ENCODE measurements around the gene RFNG. TPM values are rescaled to one million over a fixed set of nuclear protein-coding genes. Genes with fewer than 3 reads are reported as not detected.

The RFNG gene
- total and polyA plus RNA-seq, 2 of the 13 experiments (the other 11 are each of a cell fraction or from before 2014, with no cell fraction given): 61.4 to 64.0 TPM

DNA sequence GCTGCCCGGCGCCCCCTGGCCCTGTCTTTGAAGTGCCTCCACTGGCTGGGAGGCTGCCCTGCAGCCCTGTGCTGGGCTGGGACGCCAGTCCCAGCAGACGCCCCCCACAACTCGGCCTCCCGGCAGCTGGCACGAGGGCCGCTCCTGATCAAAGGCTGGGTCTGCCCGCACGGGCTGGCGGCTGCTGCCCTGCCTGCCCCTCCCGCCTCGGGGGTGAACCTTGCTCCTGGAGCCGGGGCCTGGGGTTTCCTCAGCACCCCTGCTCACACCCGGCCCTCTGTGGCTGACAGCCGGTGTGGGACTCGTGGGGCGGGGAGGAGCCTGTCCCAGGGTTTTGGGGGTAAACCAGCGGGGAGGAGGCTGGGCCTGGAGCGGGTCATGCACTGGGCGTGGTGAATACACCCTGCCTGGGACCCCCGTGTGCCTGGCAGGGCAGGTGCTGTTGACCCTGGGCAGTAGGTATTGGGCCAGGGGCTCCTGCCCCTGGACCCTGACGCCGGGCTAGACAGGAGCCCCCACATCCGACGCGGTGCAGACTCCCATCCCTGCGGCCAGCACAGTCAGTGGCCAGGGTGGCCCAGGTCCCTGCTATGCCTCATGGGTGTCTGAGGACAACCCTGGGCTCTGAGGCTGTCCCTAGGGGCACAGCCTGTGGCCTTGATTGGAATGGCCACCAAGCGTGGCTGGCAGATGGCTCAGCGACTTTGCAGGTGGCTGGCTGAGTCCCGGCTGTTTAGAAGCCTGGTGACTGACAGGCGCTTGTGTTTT lies 50.6 kb downstream of the RFNG start (continued):
- TF ChIP-seq IRF1 (CRISPR knock-in tag; IDR thresholded peaks at IDR 0.05; ENCODE audit: low read depth) (no peak), ZNF574 (CRISPR knock-in tag; IDR thresholded peaks at IDR 0.05) (peak; percentile 85), SRF (IDR thresholded peaks at IDR 0.05; ENCODE audit: low read depth, low read length) (no peak), ZNF253 (CRISPR knock-in tag; IDR thresholded peaks at IDR 0.05; ENCODE audit: borderline replicate concordance) (0 out of 2 replicates have a peak, but pooled peaks have one; percentile 20), ZNF510 (CRISPR knock-in tag; IDR thresholded peaks at IDR 0.05; ENCODE audit: low read depth) (0 out of 2 replicates have a peak, but pooled peaks have one; percentile 70), HCFC1 (IDR thresholded peaks at IDR 0.05; ENCODE audit: low read depth, low read length) (no peak), ATF6 (CRISPR knock-in tag; conservative IDR thresholded peaks at IDR 0.05) (no peak), ZNF543 (CRISPR knock-in tag; IDR thresholded peaks at IDR 0.05) (peak; percentile 43; the same call in 1 of the 2 replicates), DZIP1 (CRISPR knock-in tag; IDR thresholded peaks at IDR 0.05) (peak; percentile 3; the same call in 1 of the 2 replicates), NCOR1 (IDR thresholded peaks at IDR 0.05; ENCODE audit: borderline replicate concordance, low read length) (peak; percentile 88; the same call in 1 of the 2 replicates), SIX1 (CRISPR knock-in tag; IDR thresholded peaks at IDR 0.05; ENCODE audit: borderline replicate concordance) (peak; percentile 68; the same call in 1 of the 2 replicates)
- TF ChIP-seq, protein P1, sequence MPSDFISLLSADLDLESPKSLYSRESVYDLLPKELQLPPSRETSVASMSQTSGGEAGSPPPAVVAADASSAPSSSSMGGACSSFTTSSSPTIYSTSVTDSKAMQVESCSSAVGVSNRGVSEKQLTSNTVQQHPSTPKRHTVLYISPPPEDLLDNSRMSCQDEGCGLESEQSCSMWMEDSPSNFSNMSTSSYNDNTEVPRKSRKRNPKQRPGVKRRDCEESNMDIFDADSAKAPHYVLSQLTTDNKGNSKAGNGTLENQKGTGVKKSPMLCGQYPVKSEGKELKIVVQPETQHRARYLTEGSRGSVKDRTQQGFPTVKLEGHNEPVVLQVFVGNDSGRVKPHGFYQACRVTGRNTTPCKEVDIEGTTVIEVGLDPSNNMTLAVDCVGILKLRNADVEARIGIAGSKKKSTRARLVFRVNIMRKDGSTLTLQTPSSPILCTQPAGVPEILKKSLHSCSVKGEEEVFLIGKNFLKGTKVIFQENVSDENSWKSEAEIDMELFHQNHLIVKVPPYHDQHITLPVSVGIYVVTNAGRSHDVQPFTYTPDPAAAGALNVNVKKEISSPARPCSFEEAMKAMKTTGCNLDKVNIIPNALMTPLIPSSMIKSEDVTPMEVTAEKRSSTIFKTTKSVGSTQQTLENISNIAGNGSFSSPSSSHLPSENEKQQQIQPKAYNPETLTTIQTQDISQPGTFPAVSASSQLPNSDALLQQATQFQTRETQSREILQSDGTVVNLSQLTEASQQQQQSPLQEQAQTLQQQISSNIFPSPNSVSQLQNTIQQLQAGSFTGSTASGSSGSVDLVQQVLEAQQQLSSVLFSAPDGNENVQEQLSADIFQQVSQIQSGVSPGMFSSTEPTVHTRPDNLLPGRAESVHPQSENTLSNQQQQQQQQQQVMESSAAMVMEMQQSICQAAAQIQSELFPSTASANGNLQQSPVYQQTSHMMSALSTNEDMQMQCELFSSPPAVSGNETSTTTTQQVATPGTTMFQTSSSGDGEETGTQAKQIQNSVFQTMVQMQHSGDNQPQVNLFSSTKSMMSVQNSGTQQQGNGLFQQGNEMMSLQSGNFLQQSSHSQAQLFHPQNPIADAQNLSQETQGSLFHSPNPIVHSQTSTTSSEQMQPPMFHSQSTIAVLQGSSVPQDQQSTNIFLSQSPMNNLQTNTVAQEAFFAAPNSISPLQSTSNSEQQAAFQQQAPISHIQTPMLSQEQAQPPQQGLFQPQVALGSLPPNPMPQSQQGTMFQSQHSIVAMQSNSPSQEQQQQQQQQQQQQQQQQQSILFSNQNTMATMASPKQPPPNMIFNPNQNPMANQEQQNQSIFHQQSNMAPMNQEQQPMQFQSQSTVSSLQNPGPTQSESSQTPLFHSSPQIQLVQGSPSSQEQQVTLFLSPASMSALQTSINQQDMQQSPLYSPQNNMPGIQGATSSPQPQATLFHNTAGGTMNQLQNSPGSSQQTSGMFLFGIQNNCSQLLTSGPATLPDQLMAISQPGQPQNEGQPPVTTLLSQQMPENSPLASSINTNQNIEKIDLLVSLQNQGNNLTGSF (CRISPR knock-in tag; IDR thresholded peaks at IDR 0.05): peak; percentile 92; the same call in 1 of the 2 replicates
